ENCODE measurements around the gene ZNF32. TPM values are rescaled to one million over a fixed set of nuclear protein-coding genes. Genes with fewer than 3 reads are reported as not detected.

Gene ZNF32
- total RNA-seq, 4 donors from 2014 or later, result 34.1 to 58.4 (median 46.9) TPM

GRCh38 chr10:43628956-43629355 is 19.7 kb downstream of the ZNF32 start:
- TF ChIP-seq CTCF (IDR thresholded peaks at IDR 0.05; ENCODE audit: low read depth), result no peak

- TF ChIP-seq CTCF (IDR thresholded peaks at IDR 0.05; ENCODE audit: low read depth), result no peak
These were observed 20.7 kb downstream of the ZNF32 start for GRCh38 chr10:43627942-43628341.

DNA sequence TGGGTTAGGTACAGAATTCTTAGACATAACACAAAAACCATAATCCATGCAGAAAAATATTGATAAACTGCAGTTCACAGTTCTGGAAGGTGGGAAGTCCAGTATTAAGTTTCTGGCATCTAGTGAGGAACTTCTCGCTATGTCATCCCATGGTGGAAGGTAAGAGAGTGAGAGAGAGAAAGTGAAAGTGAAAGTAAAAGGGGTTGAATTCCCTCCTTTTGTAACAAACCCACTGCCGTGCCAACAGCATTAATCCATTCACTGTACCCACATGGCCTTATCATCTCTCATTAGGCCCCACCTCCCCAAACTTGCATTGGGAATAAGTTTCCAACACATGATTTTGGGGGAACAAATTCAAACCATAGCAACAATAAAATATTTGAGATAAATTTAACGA is 25.3 kb downstream of the ZNF32 start:
- no peak for TF ChIP-seq CTCF (IDR thresholded peaks at IDR 0.05; ENCODE audit: low read depth)

- no peak for TF ChIP-seq CTCF (IDR thresholded peaks at IDR 0.05; ENCODE audit: low read depth)
These were observed 26.6 kb downstream of the ZNF32 start for GRCh38 chr10:43622038-43622437.

DNA sequence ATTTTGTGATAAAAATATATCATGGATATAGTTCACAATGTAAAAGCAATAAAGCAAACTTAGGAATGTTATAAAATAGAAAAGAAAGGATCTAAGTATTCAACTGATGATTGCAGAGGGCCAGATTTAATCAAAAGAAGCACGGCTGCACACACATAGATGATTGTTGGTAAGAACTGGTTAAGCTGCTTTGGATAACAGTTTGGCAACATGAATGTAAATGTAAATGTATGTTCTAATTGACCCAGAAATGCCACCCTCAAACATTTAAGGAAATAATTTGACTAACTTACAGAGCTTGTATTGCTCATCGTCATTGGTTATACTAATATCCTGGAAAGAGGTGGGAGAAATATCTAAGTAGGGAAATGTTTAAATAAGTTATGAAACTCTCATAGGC is 29.3 kb downstream of the ZNF32 start:
- TF ChIP-seq CTCF (IDR thresholded peaks at IDR 0.05; ENCODE audit: low read depth), result no peak

GRCh38 chr10:43616697-43617370 is 31.8 kb downstream of the ZNF32 start:
- no peak for TF ChIP-seq CTCF (IDR thresholded peaks at IDR 0.05; ENCODE audit: low read depth)

GRCh38 chr10:43610636-43611035 is 38.0 kb downstream of the ZNF32 start:
- TF ChIP-seq CTCF (IDR thresholded peaks at IDR 0.05; ENCODE audit: low read depth), result no peak

Measured in subcutaneous adipose tissue (tissue), 4 donors.